DLD1 (cell line): ENCODE measurements around the gene ABHD12.
"Not testable (repeated sequence)": the region's sequence is repeated elsewhere in the genome, so short reads cannot be mapped to it uniquely, and the experiment has no call there.

Experiments used
- in situ Hi-C: cut with HindIII; loops from 2 replicates; pipeline ENCODE4 v1.10.0; 2017; ENCODE audit warnings: low sequenced_read_pairs

The ABHD12 gene

DNA sequence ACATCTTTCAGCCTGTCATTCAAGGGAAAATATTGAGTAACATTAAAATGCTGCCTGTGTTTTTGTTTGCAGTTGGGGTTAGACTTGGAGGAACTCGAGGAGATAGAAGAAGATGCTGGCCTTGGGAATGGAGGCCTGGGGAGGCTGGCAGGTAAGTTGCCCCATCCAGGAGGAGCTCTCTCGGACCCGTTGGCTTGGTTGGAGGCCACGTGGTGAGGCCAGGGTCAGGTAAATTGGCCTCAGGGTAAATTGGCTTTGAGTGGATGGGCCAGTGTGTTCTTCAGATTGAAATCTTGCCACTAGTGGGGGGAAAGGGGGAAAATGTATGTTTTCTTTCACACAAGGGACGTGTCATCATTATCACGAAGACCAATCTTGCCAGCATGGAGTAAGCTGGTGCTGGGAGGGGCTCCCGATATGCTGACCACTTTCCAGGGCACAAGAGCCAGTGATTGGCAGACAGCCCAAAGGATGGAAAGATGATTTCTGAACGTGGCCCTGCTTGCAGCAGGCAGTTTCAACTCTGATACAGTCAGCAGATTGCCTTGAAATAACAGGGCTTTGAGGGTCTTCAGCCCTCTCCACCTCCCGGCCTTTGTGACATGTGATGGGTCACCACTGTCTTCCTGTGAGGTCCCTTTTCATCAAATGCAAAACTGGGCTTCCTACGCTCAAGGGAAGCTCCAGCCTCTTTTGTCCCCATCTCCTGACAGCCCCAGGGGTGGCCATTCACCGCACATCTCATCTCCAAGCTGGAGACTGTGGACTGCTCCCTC, 121.4 kb downstream of the ABHD12 start:
- in situ Hi-C loops, result no loop called here

- in situ Hi-C loops, result not testable (repeated sequence)
Observed at GRCh38 chr20:25260770-25261437, 129.7 kb downstream of the ABHD12 start.

DNA sequence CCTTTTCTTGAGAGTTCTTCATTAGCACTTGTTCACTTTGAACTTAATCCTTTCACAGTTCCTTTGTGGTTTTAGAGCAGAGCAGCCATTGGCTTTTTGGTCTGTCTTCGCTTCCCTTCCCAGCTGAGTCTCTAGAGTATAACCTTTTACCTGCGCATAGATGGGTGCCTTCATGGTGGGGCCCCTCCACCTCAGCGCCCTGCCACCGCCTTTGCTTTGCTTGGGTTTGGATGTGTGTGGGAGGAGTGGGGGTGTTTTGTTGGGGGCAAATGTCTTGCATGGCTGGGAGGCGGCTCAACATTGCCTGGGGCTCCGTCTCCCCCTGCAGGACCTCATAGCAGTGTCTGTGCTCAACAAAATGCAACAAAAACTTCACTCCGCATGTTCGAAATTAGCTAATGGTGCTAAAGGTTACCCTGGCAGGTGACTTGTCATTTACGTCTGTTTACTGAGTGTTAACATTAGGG, 130.8 kb downstream of the ABHD12 start:
- in situ Hi-C loops, result no loop called here

GRCh38 chr20:25259358-25259757, 131.3 kb downstream of the ABHD12 start:
- in situ Hi-C loops, result no loop called here

DNA sequence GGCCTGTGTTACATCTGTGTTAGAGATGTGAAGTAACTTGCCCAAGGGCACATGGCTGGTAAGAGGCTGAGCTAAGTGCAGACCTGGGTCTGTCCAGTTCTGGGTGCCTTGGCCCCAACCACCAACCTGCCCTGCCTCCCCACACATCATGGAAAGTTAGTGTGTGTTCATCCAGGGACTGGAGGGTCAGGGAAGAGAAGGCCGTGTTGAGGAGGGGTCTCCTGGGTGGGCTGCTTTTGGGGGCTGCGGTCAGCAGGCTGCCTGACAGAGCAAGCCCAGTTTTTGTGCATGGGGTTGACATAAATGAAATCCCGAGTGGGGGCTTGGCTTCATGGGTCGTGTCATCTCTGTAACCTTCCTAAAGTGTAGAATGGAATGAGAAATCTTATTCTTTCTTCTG, 131.8 kb downstream of the ABHD12 start:
- in situ Hi-C loops, result no loop called here

DNA sequence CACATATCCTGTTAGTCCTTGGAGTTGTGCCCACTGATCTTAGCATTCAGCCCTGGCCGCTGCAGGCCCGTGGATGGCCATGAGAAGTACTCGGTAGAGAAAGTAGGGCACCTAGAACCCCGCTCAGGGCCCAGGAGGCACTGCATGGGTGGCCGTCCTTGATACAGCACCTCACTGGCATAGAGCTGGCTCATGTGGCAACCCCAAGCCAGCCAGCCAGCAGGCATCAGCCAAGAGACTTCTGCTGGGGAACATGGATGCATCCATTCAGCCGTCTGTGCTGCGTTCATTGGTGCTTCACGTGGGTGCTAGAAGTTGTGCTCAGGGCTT, 132.2 kb downstream of the ABHD12 start:
- in situ Hi-C loops, result no loop called here

GRCh38 chr20:25257756-25258475, 132.7 kb downstream of the ABHD12 start:
- in situ Hi-C loops, result no loop called here

- in situ Hi-C loops, result no loop called here
Observed at GRCh38 chr20:25257130-25257529, 133.5 kb downstream of the ABHD12 start.

- in situ Hi-C loops, result no loop called here
Observed at GRCh38 chr20:25256226-25256859, 134.3 kb downstream of the ABHD12 start.

DNA sequence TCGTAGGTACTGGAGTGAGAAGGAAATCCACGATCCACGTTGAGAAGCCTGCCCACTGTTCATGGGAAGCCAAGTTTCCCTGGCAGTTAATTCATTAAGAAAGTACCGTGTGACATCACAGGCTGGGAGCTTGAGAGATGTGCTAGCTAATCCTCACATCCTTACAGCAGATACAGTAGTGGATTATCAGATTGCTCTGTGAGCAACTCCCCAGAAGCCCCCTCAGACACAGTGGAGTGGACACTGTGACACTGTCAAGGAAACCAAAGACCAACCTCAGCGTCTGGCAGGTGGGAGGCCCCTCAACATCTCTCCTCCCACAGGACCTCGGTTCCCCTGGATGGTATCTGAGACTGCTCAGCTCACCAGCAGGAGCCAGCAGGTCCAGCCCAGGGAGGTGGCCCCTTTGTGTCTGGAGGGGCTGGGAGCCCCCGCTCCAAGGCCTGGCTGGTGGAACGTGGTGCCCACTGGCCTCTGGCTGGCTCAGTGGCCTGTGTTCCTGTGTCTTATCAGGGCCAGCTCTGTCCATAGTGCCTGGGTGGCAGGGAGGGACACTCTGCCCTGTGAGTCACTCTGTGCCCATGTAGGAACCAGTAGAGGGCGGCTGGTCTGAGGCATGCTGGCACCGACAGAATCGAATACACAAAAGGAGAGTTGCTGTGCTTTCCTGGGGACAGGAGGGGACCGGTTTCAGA, 135.5 kb downstream of the ABHD12 start:
- in situ Hi-C loops, result no loop called here

- in situ Hi-C loops, result no loop called here
Observed at GRCh38 chr20:25254571-25254970, 136.1 kb downstream of the ABHD12 start.

- in situ Hi-C loops, result no loop called here
Observed at GRCh38 chr20:25253606-25254275, 136.9 kb downstream of the ABHD12 start.

DNA sequence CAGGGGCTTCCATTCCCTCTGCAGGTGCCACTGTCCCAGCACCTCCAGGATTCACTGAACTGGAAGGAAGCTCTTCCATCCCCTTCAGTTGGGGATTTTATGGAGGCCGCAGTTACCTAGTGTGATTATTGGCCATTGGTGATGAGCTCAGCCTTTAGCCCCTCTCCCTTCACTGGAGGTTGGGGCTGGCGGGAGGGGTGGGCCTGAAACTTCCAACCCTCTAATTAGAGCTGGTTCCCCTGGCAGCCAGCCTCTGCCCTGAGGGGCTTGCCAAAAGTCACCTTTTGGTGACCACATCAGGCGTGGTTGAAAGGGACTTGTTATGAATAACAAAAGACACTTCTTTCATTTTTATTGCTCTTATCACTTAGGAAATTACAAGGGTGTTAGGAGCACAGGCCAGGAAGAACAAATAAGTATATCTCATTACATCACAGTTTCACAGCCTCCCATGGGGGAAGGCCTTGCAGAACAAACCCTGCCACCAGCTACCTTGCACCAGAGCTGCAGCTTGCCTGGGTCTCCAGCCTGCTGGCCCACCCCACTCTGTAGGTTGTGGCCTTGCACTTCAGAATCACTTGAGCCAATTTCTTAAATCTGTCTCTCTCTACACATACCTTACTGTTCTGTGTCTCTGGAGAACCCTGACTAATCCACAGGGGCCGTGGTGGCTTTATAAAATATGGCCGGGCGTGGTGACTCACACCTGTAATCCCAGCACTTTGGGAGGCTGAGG, 137.8 kb downstream of the ABHD12 start:
- in situ Hi-C loops, result no loop called here

DNA sequence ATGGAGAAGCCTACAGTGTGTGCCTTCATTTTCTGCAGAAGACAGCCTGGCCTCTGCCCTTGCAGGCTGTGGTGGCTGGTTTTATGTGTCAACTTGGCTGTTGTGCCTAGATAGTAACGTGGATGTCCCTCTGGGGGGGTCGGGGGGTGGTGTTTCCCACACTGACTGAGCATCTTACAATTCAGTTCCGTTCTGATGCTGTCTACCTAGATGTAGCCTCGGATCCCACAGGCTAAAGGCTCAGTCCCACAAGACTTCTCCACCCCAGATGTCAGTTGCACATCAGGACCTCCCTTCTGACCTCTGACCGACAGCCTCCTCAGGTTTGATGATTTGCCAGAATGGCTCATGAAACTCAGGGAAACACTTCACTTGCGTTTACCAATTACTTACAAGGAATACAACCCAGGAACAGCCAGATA, 138.4 kb downstream of the ABHD12 start:
- in situ Hi-C loops, result no loop called here

GRCh38 chr20:25251558-25251957, 139.1 kb downstream of the ABHD12 start:
- in situ Hi-C loops, result no loop called here

DNA sequence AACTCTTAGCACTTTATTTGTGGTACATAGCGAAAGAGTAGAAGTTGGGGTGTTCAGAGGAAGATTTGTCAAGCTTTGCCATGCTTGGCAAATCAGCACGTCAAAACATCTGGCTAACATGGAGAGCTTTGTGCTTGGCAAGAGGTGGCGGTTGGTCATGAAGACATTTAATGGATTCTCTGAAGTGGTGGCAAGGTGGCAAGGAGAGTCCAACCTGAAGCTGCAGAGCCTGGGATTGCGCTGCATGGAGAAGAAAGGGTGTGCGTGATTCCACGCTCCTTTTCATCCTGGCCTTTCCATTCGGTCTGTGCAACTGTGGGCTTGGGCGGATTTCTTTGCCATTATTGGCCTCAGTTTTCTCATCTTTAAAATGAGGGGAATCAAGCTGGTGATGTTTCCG, 139.6 kb downstream of the ABHD12 start:
- in situ Hi-C loops, result no loop called here

DNA sequence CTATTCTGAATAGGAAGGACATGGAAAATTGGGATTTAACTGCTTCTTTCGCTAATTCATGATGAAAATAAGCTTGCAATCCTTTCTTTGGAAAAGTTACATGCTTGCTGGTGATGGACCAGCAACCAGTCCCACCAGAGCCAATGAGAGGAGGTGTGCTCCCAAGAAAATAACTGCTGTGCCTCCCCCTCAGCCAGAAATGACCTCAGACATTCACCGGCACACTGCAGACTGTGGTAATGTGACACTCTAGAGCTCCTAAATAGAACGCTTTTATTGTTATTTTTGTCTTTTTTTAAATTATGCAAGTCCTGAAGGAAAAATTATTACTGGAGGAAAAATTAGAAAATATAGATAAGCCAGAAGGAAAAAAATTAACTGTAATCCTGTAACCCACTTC, 140.1 kb downstream of the ABHD12 start:
- in situ Hi-C loops, result no loop called here
